ENCODE measurements around the gene LDAH. TPM values are rescaled to one million over a fixed set of nuclear protein-coding genes. Genes with fewer than 3 reads are reported as not detected.

The LDAH gene
- total RNA-seq, 1 experiment from 2014 or later: 78.5 TPM

DNA sequence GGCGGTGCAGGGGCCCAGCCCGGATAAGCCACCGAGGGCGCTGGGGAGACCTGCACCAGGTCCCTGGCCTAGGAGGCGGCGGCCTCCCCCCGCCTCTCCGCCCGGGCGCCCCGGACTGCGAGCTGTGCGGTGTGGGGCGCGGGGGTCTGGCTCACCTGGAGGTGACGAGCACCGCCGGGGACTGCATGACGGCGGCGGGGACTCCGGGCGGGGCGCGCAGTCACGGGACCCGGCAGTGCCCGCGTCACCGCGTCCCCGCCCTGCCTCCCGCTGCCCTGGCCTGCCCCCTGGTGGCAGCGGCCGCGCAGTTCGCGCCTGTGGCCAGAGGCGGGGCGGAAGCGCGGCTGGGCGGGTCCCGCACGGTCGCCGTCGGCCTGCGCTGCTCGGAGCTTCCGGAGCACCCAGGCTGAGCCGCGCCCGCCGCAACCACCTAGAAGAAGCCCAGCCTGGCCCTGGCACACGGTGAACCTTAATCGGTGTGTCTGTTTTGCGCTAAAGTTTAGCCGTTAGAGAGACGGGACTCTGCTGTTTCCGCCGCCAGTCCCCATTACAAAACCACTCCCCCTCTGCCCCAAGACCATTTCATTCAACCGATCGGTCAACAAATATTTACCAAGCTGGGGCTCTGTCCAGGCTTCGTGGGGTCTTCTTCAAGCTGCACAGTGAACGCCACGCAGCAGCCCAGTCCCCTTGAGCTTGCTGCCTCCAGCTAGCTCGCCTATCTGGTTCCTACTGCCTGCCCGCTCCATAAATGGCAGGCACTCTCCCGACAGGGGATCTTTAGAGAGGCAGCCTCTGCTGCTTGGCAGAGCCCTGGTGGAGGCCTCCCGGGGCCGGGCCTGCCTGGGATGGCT, 171.8 kb downstream of the LDAH start, which contains the start of gene HS1BP3:
HS1BP3 (minus strand) TSS at position 222 of the 854 bp plus-strand sequence; CDS start at position 187, 35 bp downstream.
- H3K9me2 ChIP-seq (replicated peaks; ENCODE audit: insufficient read depth, low read length): no peaks in the 10 kb centered on the region
- peak within 1 kb of the TSS; percentile 85 for H3K9ac ChIP-seq (ENCODE audit: low read length)
- H4K20me1 ChIP-seq (ENCODE audit: insufficient read depth, low read depth, low read length): no peaks in the 10 kb centered on the region
- DNase-seq: peak; percentile 95
- peak within 1 kb of the TSS; percentile 99 for H3K4me2 ChIP-seq (ENCODE audit: low read depth, low read length, poor library complexity, severe bottlenecking)
- H3K27ac ChIP-seq (ENCODE audit: low read length): no peak within 1 kb of the TSS
- H3K4me3 ChIP-seq (ENCODE audit: low read length): peak within 1 kb of the TSS; percentile 93
- H2AFZ ChIP-seq (ENCODE audit: low read length): peak within 1 kb of the TSS; percentile 100
- H3K27me3 ChIP-seq (ENCODE audit: low read length): no peaks in the 10 kb centered on the region; the same call in 1 of the 2 replicates
- H3K9me3 ChIP-seq (ENCODE audit: low read length): no peaks in the 10 kb centered on the region
- peaks cover 18% of the 10 kb centered on the region for H3K4me1 ChIP-seq (ENCODE audit: low read length)
- no peaks in the 10 kb centered on the region for H3K79me2 ChIP-seq (ENCODE audit: low read length)
- no peaks in the 10 kb centered on the region for H3K36me3 ChIP-seq (ENCODE audit: insufficient read depth, low read length)

DNA sequence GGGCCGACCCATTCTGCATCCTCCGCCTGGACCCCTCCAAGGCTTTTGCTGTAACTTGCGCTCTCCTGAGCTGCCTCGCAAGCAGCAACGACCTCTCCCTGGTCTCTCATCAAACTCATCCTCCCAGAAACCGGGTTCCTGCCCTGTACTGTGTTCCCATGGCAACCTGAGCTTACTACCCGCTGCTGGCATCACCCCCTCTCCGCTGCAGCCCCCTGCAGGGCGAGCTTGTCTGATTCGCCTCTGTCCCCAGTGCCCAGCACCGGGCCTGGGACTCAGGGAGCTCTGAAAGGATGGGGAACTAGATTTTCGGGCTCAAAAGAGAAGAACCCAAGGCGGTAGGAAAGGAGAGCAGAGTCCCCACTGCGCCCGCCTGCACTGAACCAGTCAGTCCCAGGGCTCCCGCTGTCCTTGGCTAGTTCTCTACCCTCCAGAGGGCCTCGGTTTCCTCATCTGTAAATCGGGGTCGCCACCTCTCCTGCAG, 172.5 kb downstream of the LDAH start:
- H3K4me2 ChIP-seq (ENCODE audit: low read depth, low read length, poor library complexity, severe bottlenecking): peak overlapping the region; percentile 99
- no peaks in the 10 kb centered on the region for H4K20me1 ChIP-seq (ENCODE audit: insufficient read depth, low read depth, low read length)
- peak overlapping the region; percentile 76 for H3K9ac ChIP-seq (ENCODE audit: low read length)
- H3K4me1 ChIP-seq (ENCODE audit: low read length): peaks cover 18% of the 10 kb centered on the region
- H3K27me3 ChIP-seq (ENCODE audit: low read length): no peaks in the 10 kb centered on the region; the same call in 1 of the 2 replicates
- H2AFZ ChIP-seq (ENCODE audit: low read length): peak overlapping the region; percentile 96
- DNase-seq: peak; percentile 73
- H3K9me3 ChIP-seq (ENCODE audit: low read length): no peaks in the 10 kb centered on the region
- no peaks in the 10 kb centered on the region for H3K9me2 ChIP-seq (replicated peaks; ENCODE audit: insufficient read depth, low read length)
- no peak overlapping the region for H3K27ac ChIP-seq (ENCODE audit: low read length)
- no peaks in the 10 kb centered on the region for H3K79me2 ChIP-seq (ENCODE audit: low read length)
- peak overlapping the region; percentile 93 for H3K4me3 ChIP-seq (ENCODE audit: low read length)
- H3K36me3 ChIP-seq (ENCODE audit: insufficient read depth, low read length): no peaks in the 10 kb centered on the region

DNA sequence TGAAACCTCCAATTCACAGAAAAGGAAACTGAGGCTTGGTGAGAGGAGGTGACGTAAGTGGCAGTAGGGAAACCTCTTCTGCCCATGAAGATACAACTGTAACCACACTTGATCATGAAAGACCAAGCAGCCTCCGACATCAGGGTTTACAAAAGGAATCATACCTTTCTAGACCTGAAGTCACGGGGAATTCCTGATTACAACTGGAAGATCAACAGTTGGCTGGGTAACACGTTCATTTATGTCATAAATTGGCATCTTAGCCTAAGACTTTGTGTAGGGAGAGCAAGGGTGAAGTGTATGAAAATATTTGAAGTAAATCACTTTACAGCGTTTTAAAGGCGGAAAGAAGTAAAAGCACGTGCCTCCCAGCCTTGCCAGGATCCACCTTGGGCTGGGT, 172.9 kb downstream of the LDAH start:
- 0 out of 2 replicates have a peak overlapping the region, but pooled peaks have one; percentile 96 for H2AFZ ChIP-seq (ENCODE audit: low read length)
- no peaks in the 10 kb centered on the region for H3K9me2 ChIP-seq (replicated peaks; ENCODE audit: insufficient read depth, low read length)
- no peaks in the 10 kb centered on the region for H3K79me2 ChIP-seq (ENCODE audit: low read length)
- H3K27ac ChIP-seq (ENCODE audit: low read length): no peak overlapping the region
- peak overlapping the region; percentile 76 for H3K9ac ChIP-seq (ENCODE audit: low read length)
- H3K9me3 ChIP-seq (ENCODE audit: low read length): no peaks in the 10 kb centered on the region
- no peaks in the 10 kb centered on the region for H3K36me3 ChIP-seq (ENCODE audit: insufficient read depth, low read length)
- no peaks in the 10 kb centered on the region; the same call in 1 of the 2 replicates for H3K27me3 ChIP-seq (ENCODE audit: low read length)
- peak overlapping the region; percentile 99 for H3K4me2 ChIP-seq (ENCODE audit: low read depth, low read length, poor library complexity, severe bottlenecking)
- no peaks in the 10 kb centered on the region for H4K20me1 ChIP-seq (ENCODE audit: insufficient read depth, low read depth, low read length)
- peaks cover 18% of the 10 kb centered on the region for H3K4me1 ChIP-seq (ENCODE audit: low read length)
- no peak for DNase-seq
- H3K4me3 ChIP-seq (ENCODE audit: low read length): peak overlapping the region; percentile 93

DNA sequence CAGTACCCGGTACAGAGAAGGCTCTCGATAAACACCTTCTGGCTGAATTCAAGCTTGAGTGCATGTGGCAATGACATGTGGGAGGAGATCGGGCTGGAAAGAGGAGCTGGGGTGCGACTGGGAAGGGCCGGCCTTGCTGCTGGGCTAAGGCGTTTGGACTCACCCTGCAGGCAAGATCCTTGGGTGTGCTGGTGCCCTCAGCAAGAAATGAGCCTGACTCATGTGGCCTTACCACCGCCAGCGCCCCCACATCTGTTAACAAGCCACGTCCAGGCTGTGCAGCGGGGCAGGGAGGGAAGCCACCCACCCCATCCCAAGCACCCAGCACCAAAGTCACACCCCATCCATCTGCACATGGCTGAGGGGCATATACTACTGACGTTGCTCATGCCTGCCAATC, 173.3 kb downstream of the LDAH start:
- no peak for DNase-seq
- Histone ChIP-seq H3K4me3 (ENCODE audit: low read length) (no peak overlapping the region; the same call in 1 of the 2 replicates), H3K9ac (ENCODE audit: low read length) (0 out of 2 replicates have a peak overlapping the region, but pooled peaks have one; percentile 76), H3K9me2 (replicated peaks; ENCODE audit: insufficient read depth, low read length) (no peaks in the 10 kb centered on the region), H2AFZ (ENCODE audit: low read length) (no peak overlapping the region), H3K4me1 (ENCODE audit: low read length) (peaks cover 18% of the 10 kb centered on the region), H3K27ac (ENCODE audit: low read length) (no peak overlapping the region), H3K36me3 (ENCODE audit: insufficient read depth, low read length) (no peaks in the 10 kb centered on the region), H3K27me3 (ENCODE audit: low read length) (no peaks in the 10 kb centered on the region; the same call in 1 of the 2 replicates), H3K79me2 (ENCODE audit: low read length) (no peaks in the 10 kb centered on the region), H3K4me2 (ENCODE audit: low read depth, low read length, poor library complexity, severe bottlenecking) (peak overlapping the region; percentile 99), H3K9me3 (ENCODE audit: low read length) (no peaks in the 10 kb centered on the region), H4K20me1 (ENCODE audit: insufficient read depth, low read depth, low read length) (no peaks in the 10 kb centered on the region)

DNA sequence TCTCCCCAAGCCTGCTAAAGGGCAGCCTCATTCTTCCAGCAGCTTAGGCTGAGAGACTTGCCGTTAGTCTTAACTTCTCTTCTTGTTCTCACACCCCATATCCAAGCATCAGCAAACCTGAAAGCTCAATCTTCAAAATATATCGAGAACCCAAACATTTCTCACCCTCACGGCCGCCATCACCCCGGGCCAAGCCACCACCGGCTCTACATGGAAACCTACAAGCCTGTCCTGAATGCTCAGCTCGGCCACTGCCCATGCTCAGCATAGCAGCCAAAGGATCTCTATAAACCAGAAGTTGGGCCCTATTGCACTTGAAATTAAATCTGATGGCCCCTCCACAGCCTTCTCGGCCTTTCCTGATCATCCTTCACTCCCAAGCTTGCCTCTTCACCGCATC, 174.1 kb downstream of the LDAH start:
- no peaks in the 10 kb centered on the region for H3K79me2 ChIP-seq (ENCODE audit: low read length)
- no peaks in the 10 kb centered on the region; the same call in 1 of the 2 replicates for H3K27me3 ChIP-seq (ENCODE audit: low read length)
- no peak overlapping the region for H2AFZ ChIP-seq (ENCODE audit: low read length)
- H3K27ac ChIP-seq (ENCODE audit: low read length): no peak overlapping the region
- DNase-seq: no peak
- no peak overlapping the region for H3K4me3 ChIP-seq (ENCODE audit: low read length)
- H3K9me2 ChIP-seq (replicated peaks; ENCODE audit: insufficient read depth, low read length): no peaks in the 10 kb centered on the region
- no peak overlapping the region for H3K9ac ChIP-seq (ENCODE audit: low read length)
- H3K4me1 ChIP-seq (ENCODE audit: low read length): peaks cover 18% of the 10 kb centered on the region
- H3K36me3 ChIP-seq (ENCODE audit: insufficient read depth, low read length): no peaks in the 10 kb centered on the region
- no peak overlapping the region for H3K4me2 ChIP-seq (ENCODE audit: low read depth, low read length, poor library complexity, severe bottlenecking)
- no peaks in the 10 kb centered on the region for H3K9me3 ChIP-seq (ENCODE audit: low read length)
- no peaks in the 10 kb centered on the region for H4K20me1 ChIP-seq (ENCODE audit: insufficient read depth, low read depth, low read length)

DNA sequence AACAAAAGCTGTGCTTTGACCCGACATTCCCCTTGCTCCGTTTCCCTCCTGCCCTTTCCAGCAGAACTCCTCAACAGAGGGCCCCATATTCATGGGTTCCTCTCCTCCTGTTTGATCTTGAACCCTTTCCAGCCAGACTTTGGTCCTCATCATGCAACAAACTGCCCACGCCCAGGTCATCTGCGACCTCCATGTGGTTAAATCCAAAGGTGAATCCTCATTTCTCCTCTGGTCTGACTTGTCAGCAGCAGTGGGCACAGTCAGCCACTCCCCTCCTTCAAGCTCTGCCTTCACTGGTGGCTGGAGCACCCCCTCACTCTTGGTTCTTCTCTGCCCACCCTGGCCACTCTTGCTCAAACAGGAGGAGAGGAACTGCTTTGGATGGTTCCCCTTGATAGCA, 174.7 kb downstream of the LDAH start:
- no peak for DNase-seq
- Histone ChIP-seq H4K20me1 (ENCODE audit: insufficient read depth, low read depth, low read length) (no peaks in the 10 kb centered on the region), H3K4me1 (ENCODE audit: low read length) (peaks cover 18% of the 10 kb centered on the region), H3K9me2 (replicated peaks; ENCODE audit: insufficient read depth, low read length) (no peaks in the 10 kb centered on the region), H3K9ac (ENCODE audit: low read length) (no peak overlapping the region), H3K27ac (ENCODE audit: low read length) (no peak overlapping the region), H3K4me3 (ENCODE audit: low read length) (no peak overlapping the region), H3K36me3 (ENCODE audit: insufficient read depth, low read length) (no peaks in the 10 kb centered on the region), H3K79me2 (ENCODE audit: low read length) (no peaks in the 10 kb centered on the region), H3K9me3 (ENCODE audit: low read length) (no peaks in the 10 kb centered on the region), H3K4me2 (ENCODE audit: low read depth, low read length, poor library complexity, severe bottlenecking) (no peak overlapping the region), H3K27me3 (ENCODE audit: low read length) (no peaks in the 10 kb centered on the region; the same call in 1 of the 2 replicates), H2AFZ (ENCODE audit: low read length) (no peak overlapping the region)

DNA sequence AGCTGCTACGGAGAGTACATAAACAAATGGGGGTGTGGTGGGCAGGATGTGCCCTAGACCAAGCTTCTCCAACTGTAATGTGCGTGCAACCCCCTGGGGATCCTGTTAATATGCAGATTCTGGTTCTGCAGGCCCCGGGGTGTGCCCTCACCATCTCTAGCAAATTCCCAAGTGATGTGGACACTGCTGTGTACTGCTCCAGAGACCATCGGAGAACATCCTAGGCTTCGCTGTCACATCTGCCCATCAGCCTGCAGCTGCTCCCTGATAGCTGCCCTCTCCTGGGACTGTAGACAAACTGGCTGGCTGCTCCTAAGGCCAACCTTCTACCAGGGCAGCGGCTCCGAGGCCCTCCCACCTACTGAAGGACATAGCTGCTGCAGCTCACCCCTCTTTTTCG, 175.2 kb downstream of the LDAH start:
- no peaks in the 10 kb centered on the region for H3K9me3 ChIP-seq (ENCODE audit: low read length)
- no peaks in the 10 kb centered on the region for H3K9me2 ChIP-seq (replicated peaks; ENCODE audit: insufficient read depth, low read length)
- no peaks in the 10 kb centered on the region for H3K79me2 ChIP-seq (ENCODE audit: low read length)
- no peaks in the 10 kb centered on the region; the same call in 1 of the 2 replicates for H4K20me1 ChIP-seq (ENCODE audit: insufficient read depth, low read depth, low read length)
- H3K9ac ChIP-seq (ENCODE audit: low read length): no peak overlapping the region
- no peak overlapping the region for H3K4me2 ChIP-seq (ENCODE audit: low read depth, low read length, poor library complexity, severe bottlenecking)
- peaks cover 18% of the 10 kb centered on the region for H3K4me1 ChIP-seq (ENCODE audit: low read length)
- no peak overlapping the region for H3K27ac ChIP-seq (ENCODE audit: low read length)
- H3K27me3 ChIP-seq (ENCODE audit: low read length): no peaks in the 10 kb centered on the region; the same call in 1 of the 2 replicates
- H3K36me3 ChIP-seq (ENCODE audit: insufficient read depth, low read length): no peaks in the 10 kb centered on the region
- no peak overlapping the region for H2AFZ ChIP-seq (ENCODE audit: low read length)
- DNase-seq: no peak
- no peak overlapping the region for H3K4me3 ChIP-seq (ENCODE audit: low read length)

DNA sequence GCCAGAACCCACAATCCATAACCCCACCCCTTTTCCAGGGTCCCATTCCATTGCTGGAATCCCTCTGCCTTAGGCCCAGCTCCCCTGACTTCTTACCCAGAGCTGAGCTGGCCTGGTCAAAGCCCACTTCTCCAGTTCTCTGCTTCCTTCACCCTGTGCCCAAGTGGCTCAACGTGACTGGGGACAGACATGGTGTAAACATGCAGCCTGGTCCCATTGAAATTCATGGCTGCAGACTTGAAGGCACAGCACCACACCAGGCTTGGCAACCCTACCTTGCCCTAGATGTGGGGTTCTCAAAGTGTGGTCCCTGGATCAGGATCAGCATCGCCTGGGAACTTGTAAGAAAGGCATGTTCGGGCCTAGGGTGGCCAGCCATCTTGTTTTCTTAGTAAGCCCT, 175.7 kb downstream of the LDAH start:
- Histone ChIP-seq H2AFZ (ENCODE audit: low read length) (no peak overlapping the region), H4K20me1 (ENCODE audit: insufficient read depth, low read depth, low read length) (peaks cover under 1% of the 10 kb centered on the region; the same call in 1 of the 2 replicates), H3K4me1 (ENCODE audit: low read length) (peaks cover 18% of the 10 kb centered on the region)

More for the DNA sequence above, 175.7 kb downstream of the LDAH start:
- no peak overlapping the region for H3K4me3 ChIP-seq (ENCODE audit: low read length)
- H3K9me3 ChIP-seq (ENCODE audit: low read length): no peaks in the 10 kb centered on the region
- H3K27me3 ChIP-seq (ENCODE audit: low read length): no peaks in the 10 kb centered on the region; the same call in 1 of the 2 replicates
- H3K27ac ChIP-seq (ENCODE audit: low read length): no peak overlapping the region
- H3K9me2 ChIP-seq (replicated peaks; ENCODE audit: insufficient read depth, low read length): no peaks in the 10 kb centered on the region
- H3K36me3 ChIP-seq (ENCODE audit: insufficient read depth, low read length): no peaks in the 10 kb centered on the region
- H3K4me2 ChIP-seq (ENCODE audit: low read depth, low read length, poor library complexity, severe bottlenecking): no peak overlapping the region
- H3K79me2 ChIP-seq (ENCODE audit: low read length): no peaks in the 10 kb centered on the region
- no peak for DNase-seq
- no peak overlapping the region for H3K9ac ChIP-seq (ENCODE audit: low read length)

Data from Karpas-422 (cell line).